GM12892 (cell line): ENCODE data around the gene SSH3.

Experiments
- DNase-seq: peaks from one replicate; pipeline ENCODE4 v3.0.0; 2011; ENCODE audit not compliant: insufficient read length
- FAIRE-seq: peaks from 2 replicates; lab custom pipeline; 2011; peaks lifted over from hg19 to GRCh38; lab: Jason Lieb, UNC
- POLR2A ChIP-seq: IDR thresholded peaks from 2 replicates; pipeline ENCODE4 v1.6.1; 2011; ENCODE audit warnings: low read depth, low read length, control low read depth
- POLR2AphosphoS5 ChIP-seq: IDR thresholded peaks from 2 replicates; pipeline ENCODE4 v1.6.1; 2011; ENCODE audit warnings: low read depth, low read length, control low read depth
- TAF1 ChIP-seq: IDR thresholded peaks from 2 replicates; pipeline ENCODE4 v1.6.1; 2011; ENCODE audit warnings: low read depth, mild to moderate bottlenecking, control low read depth, low read length, borderline replicate concordance

The SSH3 gene

DNA sequence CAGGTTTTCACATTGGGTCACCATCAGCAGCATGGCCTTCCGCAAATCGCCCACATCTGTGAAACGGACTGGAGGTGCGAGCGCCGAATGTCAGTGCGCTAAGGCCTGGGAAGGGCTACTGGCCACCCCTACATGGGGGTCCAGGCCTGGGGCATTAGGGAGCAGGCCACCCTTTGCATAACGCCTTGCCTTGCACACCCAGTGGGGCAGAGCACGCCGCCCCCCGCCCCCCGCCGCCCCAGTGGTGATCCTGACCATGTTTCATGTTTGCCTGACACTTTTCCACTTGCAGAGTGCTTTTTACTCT is 34.4 kb upstream of the SSH3 start:
- TF ChIP-seq POLR2AphosphoS5 (no peak), POLR2A (no peak)
- no peak for FAIRE-seq
- DNase-seq, result no peak

DNA sequence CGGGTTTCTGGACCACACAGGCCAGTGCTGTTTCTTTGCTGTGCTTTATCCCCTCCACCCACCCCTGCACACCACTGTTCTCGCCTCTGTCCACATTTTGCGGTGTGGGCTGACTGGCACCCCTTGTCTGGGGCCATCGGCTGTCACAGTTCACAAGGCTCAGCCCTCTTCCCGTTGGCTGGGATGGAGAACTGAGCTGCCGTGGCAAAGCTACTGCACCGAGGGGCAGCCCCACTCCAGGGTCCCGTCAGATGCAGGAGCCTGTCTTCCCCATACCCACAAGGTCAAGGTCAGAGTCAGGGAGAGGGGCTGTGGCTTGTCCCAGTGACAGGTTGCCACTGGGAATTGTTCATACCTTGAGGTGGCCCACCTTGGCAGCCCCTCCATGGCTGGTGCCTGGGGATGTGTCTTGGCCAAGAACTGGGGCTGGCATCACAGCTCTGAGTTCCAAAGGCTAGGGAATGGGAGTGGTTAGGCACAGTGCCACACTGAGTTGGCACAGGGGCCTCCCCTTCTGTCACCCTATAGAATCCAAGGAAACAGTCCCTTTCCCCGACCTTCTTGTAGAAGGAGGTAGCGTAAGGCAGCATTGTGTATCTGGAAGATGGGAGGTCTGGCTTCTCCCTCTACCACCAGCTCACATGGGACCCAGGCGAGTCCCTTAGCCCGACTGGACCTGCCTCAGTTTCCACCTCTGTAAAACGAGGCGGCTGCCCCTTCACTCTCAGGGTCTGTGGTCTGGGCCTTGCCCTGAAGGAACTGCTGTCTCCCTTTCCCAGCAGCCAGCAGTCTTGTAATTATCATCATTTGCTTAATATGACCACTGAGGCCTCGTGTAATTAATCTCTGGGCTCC is 33.7 kb upstream of the SSH3 start:
- peak; percentile 77 for FAIRE-seq
- no peak for DNase-seq
- TF ChIP-seq POLR2A, result peak; percentile 35; the same call in 1 of the 2 replicates
- no peak for TF ChIP-seq POLR2AphosphoS5

DNA sequence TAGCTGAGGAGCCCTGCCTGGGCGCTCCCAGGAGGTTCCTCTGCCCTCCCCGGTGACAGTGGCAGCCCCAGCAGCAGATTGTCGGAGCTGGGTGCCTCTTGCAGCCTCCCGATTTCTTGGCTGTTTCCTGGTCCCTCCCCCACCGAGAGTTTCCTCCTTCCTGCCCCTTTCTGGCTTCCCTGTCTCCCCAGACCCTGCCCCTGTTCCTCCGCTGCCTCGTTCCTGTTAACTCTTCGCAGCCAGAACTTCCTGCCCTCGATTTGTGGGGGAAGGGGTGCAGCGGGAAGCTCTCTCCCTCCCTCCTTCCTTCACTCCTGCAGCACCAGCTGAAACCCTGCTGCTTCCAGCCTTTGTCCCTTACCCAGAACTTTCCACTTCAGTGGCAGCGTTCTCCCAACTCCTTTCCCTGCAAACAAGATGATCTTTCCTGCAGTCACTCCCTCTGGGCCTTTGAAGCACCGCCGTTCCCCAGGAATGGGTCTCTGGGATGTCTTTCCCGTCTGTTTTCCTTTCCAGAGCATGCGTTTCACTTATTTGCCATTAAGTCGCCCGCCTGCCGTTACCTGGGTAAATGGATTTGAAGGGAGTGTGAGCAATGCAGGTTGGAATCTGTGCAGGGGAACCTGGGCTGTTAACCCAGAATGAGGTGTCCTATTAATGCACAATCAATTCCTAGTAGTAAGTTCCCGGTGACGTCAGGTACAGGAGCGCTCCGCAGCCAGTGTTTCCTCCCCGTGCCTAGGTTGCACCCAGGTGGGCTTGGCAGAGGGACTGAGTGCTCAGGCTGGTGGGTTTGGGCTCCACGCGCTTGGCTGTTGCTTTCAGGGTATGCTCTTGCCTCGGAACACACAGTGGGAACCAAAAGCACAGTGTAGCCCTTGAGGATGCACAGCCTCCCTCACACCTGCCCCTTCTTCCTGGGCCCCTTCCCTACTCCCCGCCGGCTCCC is 32.8 kb upstream of the SSH3 start:
- DNase-seq (no peak), FAIRE-seq (peak; percentile 87)
- no peak for TF ChIP-seq POLR2A
- no peak for TF ChIP-seq POLR2AphosphoS5

DNA sequence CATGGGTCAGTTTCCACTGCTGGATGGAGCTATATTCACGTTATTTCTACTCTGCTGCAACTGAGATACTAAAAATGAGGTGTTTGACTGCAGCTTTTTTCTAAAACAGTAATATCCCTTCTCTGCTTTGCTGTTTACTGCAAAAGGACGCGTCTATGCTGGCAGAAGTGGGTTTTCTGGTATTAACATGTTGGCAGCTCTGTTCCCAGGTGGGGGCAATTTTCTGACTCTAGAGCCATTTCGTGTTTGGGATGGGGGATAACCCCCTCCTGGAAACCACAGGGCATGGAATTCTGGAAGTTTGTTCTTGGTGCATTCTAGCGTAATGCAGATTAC is 32.2 kb upstream of the SSH3 start:
- TF ChIP-seq TAF1 (no peak), POLR2AphosphoS5 (no peak), POLR2A (no peak)
- no peak for FAIRE-seq
- DNase-seq, result no peak

DNA sequence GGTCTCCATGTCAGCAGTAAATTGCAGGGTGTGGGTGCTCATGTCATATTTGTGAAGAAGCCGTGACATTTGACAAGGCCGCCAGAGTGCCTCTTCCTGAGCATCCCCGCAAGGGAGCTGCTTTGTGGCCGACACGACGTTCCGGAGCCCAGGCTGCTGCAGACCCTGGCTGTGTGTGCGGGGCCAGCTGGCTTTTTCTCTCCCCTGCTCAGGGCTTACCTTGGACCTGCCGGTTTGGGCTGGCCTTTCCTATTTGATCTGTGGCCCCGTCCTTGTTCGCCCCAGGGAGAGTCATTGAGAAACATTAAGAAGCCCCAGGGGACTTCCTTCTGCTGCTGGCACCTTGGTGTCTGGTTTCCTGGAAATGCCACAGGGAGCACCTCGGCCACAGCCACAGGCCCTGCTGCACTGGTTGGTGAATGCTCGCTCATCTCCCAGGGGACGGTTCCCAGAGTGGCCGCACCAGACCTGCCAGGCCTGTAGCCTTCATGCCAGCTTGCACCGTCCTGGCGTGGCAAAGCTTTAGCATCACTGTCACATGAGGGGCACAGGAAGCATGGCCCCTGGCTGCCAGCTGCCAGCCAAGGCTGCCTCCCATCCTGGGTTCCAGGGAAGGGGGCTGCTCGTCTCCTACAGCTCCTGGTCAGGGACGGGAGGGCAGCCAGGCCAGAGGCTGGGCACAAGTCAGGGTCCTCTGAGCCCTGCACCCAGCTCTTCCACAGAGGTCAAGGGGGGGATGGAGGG is 31.6 kb upstream of the SSH3 start:
- TF ChIP-seq TAF1 (no peak), POLR2A (no peak), POLR2AphosphoS5 (no peak)
- FAIRE-seq (no peak), DNase-seq (no peak)

DNA sequence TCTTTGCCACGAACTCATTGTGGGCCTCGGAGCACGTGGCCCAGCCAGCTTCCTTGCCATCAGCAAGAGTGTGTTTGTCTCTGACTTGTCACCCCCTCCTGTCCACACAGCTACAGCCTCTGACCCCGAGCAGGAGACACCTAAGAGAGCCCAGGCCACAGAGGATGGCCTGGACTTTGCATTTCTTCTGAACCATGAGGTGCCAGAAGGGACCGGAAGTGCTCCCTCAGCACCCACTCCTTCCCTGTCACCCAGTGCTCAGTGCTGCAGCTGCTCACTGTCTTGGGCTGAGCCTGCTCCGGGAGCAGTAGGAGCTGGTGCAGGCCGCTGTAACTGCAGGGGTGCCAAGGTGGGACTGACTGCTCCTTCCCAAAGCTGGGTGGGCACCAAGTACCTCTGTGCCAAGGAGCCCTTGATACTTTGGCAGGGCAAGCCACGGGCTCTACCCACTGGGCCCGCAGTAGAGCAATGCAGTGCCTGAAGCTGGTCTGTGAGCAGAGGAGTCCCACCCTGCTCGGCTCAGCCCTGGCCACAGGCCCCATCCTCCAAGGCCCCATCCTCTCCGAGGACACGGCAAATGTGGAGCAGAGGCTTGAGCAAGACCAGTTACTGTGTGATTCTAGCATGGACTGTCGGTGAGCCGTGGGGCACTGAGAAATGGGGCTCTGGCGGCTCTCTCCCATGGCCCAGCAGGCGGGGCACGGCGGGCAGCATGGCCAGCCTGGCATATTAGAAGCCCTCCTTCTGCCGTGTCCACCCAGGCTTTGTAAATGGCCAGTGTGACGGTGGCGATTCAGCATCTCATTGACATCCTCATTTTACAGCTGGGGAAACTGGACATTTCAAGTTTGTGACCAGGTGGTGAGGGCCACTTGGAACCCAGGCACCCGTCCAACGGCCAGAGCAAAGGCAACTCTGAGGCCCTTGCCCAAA is 30.7 kb upstream of the SSH3 start:
- DNase-seq (no peak), FAIRE-seq (peak; percentile 98)
- TF ChIP-seq POLR2A (no peak), POLR2AphosphoS5 (no peak; the same call in 1 of the 2 replicates), TAF1 (no peak)

DNA sequence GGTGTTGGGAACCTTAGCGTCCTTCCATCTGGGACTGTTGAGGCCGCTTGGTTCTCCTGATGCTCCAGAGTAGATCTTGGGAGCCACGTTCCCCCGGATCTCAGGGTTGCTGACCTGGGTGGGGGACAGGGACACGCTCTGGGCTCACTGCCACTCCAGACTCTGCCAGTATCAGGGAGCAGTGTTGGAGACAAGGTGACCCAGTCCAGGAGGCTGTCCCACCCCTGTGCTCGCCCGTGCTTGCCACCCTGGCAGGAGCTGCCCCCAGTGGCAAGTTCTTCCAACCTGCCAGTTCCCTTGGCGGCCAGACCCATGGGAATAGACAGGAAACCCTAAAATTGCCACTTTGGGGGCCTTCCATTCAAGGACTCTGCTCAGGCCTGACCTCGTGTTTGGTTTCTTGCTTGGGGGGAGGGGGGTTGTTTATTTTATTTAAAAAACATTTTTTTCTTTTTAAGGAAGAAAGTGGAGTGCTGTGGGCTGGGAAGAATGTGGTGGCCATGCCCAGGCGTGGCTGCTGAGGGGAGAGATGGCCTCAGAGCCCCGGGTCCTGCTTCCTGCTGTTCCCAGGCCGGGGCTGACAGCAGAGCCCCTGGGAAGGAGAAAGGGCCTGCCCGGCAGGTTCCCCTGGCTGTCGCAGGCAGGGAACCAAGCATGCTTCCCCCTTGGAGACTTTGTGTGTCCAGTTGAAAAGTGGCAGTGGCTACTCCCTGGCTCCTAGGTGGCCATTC is 29.9 kb upstream of the SSH3 start:
- FAIRE-seq, result peak; percentile 90

DNA sequence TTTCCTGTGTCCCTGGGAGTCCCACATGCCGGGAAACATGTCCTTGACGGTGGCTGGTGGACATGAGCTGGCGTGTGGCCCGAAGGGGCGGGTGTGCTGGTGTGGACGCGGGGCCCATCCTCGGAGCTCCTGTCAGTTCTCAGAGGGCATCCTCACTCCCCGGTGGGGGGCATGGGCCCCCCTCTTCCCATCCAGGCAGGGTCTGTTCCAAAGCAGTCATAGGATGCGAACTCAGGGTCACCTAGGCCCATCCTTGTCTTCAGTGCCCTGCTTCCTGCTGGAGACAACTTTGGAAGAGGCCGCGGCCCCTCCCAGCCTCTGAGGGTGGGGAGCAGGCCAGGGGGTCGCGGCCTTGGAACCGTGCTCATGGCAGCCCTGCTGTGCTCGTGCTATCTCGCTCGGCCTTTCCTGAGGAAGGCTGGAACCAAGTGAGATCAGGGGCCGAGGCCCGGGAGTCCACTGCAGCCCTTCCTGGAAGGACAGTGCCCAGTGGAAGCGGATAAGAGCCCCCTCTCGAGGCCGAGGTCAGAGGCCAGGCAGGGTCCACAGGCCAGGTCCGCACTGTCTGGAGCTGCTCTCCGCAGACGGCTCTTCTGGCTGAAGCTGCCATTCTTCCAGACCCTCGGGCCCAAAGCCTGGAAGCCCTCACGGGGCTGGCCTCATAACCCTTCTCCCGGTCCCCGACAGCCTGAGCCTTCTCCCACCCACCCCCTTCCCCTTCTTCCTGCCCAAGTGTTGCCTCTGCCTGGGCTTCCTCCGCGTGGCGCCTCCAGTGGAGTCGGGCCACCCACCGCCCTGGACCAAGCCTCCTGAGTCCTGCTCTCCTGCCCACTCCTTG is 28.3 kb upstream of the SSH3 start:
- FAIRE-seq, result no peak
- TF ChIP-seq POLR2A (no peak), POLR2AphosphoS5 (no peak), TAF1 (no peak)
- DNase-seq, result no peak

More for the DNA sequence above, 29.9 kb upstream of the SSH3 start:
- no peak for DNase-seq
- no peak for TF ChIP-seq POLR2A
- TF ChIP-seq TAF1, result no peak
- TF ChIP-seq POLR2AphosphoS5, result no peak
